ENCODE measurements around the gene NPAS3. TPM values are rescaled to one million over a fixed set of nuclear protein-coding genes. Genes with fewer than 3 reads are reported as not detected.

Gene NPAS3
- total and polyA plus RNA-seq, 4 donors, result 0.07 to 0.09 (median 0.08) TPM; not detected in 1

GRCh38 chr14:33794791-33795305 is 856.2 kb downstream of the NPAS3 start:
- no peak overlapping the region for H3K9ac ChIP-seq (ENCODE audit: low read depth in 1 of 2, low read length in 2 of 2)
- H3K27me3 ChIP-seq (ENCODE audit: control insufficient read depth in 4 of 4, insufficient read depth in 4 of 4, low read length in 3 of 4), result peaks cover 0 to 3% (median 0%) of the 10 kb centered on the region in 4 donors
- no peak overlapping the region for H3K4me3 ChIP-seq (ENCODE audit: low read depth in 1 of 3, low read length in 3 of 3)
- H3K36me3 ChIP-seq (ENCODE audit: control insufficient read depth in 4 of 4, insufficient read depth in 3 of 4, low read depth in 1 of 4, low read length in 3 of 4), result no peaks in the 10 kb centered on the region
- DNase-seq (ENCODE audit: low spot score), result no peak
- 69% methylated on average over 1 of the region's 1 CpG for whole genome bisulfite sequencing
- H3K4me1 ChIP-seq (ENCODE audit: control insufficient read depth in 4 of 4, insufficient read depth in 4 of 4, low read length in 3 of 4), result peaks cover 0 to 11% (median 6%) of the 10 kb centered on the region in 4 donors
- H3K27ac ChIP-seq (ENCODE audit: low read depth in 1 of 2, low read length in 2 of 2), result no peak overlapping the region
- no peaks in the 10 kb centered on the region for H3K9me3 ChIP-seq (ENCODE audit: control insufficient read depth in 4 of 4, low read length in 3 of 4)
- no peak for TF ChIP-seq ZBTB33 (IDR thresholded peaks at IDR 0.05)
- no peak for TF ChIP-seq FOXA1 (IDR thresholded peaks at IDR 0.05)
- TF ChIP-seq, protein P1, sequence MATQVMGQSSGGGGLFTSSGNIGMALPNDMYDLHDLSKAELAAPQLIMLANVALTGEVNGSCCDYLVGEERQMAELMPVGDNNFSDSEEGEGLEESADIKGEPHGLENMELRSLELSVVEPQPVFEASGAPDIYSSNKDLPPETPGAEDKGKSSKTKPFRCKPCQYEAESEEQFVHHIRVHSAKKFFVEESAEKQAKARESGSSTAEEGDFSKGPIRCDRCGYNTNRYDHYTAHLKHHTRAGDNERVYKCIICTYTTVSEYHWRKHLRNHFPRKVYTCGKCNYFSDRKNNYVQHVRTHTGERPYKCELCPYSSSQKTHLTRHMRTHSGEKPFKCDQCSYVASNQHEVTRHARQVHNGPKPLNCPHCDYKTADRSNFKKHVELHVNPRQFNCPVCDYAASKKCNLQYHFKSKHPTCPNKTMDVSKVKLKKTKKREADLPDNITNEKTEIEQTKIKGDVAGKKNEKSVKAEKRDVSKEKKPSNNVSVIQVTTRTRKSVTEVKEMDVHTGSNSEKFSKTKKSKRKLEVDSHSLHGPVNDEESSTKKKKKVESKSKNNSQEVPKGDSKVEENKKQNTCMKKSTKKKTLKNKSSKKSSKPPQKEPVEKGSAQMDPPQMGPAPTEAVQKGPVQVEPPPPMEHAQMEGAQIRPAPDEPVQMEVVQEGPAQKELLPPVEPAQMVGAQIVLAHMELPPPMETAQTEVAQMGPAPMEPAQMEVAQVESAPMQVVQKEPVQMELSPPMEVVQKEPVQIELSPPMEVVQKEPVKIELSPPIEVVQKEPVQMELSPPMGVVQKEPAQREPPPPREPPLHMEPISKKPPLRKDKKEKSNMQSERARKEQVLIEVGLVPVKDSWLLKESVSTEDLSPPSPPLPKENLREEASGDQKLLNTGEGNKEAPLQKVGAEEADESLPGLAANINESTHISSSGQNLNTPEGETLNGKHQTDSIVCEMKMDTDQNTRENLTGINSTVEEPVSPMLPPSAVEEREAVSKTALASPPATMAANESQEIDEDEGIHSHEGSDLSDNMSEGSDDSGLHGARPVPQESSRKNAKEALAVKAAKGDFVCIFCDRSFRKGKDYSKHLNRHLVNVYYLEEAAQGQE (IDR thresholded peaks at IDR 0.05), result no peak
- no peak for TF ChIP-seq HNF4G (IDR thresholded peaks at IDR 0.05)
- TF ChIP-seq CTCF (IDR thresholded peaks at IDR 0.05; ENCODE audit: low read depth, low read length, missing input control), result no peak
- no peak for TF ChIP-seq NR2F2 (IDR thresholded peaks at IDR 0.05)
- no peak for TF ChIP-seq RXRA (IDR thresholded peaks at IDR 0.05)
- TF ChIP-seq YY1 (IDR thresholded peaks at IDR 0.05), result no peak
- no peak for TF ChIP-seq RAD21 (IDR thresholded peaks at IDR 0.05)
- no peak for TF ChIP-seq MAX (IDR thresholded peaks at IDR 0.05)
- no peak for TF ChIP-seq ATF3 (IDR thresholded peaks at IDR 0.05)
- TF ChIP-seq FOXA2 (IDR thresholded peaks at IDR 0.05), result no peak
- no peak for TF ChIP-seq JUND (IDR thresholded peaks at IDR 0.05)
- TF ChIP-seq HNF4A (conservative IDR thresholded peaks at IDR 0.05), result no peak

- H3K9me3 ChIP-seq (ENCODE audit: control insufficient read depth in 4 of 4, low read length in 3 of 4), result no peaks in the 10 kb centered on the region
- DNase-seq (ENCODE audit: low spot score), result no peak
- H3K4me3 ChIP-seq (ENCODE audit: low read depth in 1 of 3, low read length in 3 of 3), result no peak overlapping the region
- 63% methylated on average over 3 of the region's 3 CpGs for WGBS
- H3K27me3 ChIP-seq (ENCODE audit: control insufficient read depth in 4 of 4, insufficient read depth in 4 of 4, low read length in 3 of 4), result peaks cover 0 to 8% (median 2%) of the 10 kb centered on the region in 4 donors
- no peak for TF ChIP-seq NR2F2 (IDR thresholded peaks at IDR 0.05)
- no peak for TF ChIP-seq MAX (IDR thresholded peaks at IDR 0.05)
- H3K27ac ChIP-seq (ENCODE audit: low read depth in 1 of 2, low read length in 2 of 2), result no peak overlapping the region
- H3K4me1 ChIP-seq (ENCODE audit: control insufficient read depth in 4 of 4, insufficient read depth in 4 of 4, low read length in 3 of 4), result peaks cover 0 to 14% (median 7%) of the 10 kb centered on the region in 4 donors
- no peaks in the 10 kb centered on the region for H3K36me3 ChIP-seq (ENCODE audit: control insufficient read depth in 4 of 4, insufficient read depth in 3 of 4, low read depth in 1 of 4, low read length in 3 of 4)
- H3K9ac ChIP-seq (ENCODE audit: low read depth in 1 of 2, low read length in 2 of 2), result no peak overlapping the region
Observed at GRCh38 chr14:33796356-33796755, 857.7 kb downstream of the NPAS3 start.

All from liver (tissue), 9 donors.